Measurements from ENCODE around the gene MRPL51. TPM values are rescaled to one million over a fixed set of nuclear protein-coding genes. Genes with fewer than 3 reads are reported as not detected.

The MRPL51 gene
- total and polyA plus RNA-seq, 2 donors (not counting 1 experiment from before 2014, with no cell fraction given) = 18.6 to 72.6 TPM

DNA sequence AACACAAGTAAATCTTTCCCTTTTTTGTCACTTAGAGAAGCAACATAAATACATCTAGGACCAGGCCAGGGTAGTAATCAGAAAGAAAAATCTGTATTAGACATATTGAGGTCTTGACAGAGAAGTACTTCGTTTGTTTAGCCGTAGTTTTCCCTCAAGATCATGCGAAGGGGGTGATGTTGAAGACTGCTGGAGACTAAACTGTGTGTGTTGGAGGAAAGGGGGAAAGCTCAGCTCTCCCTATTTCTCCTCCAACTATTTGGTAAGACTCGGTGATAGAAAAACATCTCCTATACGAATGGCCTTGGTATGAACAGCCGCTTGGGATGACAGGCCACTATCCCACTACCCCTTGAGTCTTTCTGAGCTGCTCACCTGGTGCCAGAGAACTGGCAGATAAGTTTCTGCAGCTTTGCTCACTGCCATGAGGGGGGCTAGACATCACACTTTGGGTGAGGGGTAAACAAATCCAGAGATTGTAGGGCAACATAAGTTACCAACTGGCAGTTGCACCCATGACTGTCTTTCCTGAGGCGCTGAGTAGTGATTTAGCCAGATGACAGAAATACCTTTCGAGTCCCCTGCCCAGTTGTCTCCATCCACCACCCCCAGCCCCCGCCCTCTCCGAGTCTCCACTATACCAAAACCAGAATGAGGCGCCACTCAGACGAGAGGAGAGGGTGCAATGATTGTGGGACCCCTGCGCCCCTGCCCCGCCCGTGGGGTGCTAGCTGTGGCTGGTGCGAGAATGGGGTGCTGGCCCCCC, 23.3 kb downstream of the MRPL51 start:
- H3K9me3 ChIP-seq (ENCODE audit: control extremely low read depth in 1 of 3, control insufficient read depth in 2 of 3, insufficient read depth in 1 of 3, low read length in 2 of 3) = no peaks in the 10 kb centered on the region
- H4K20me1 ChIP-seq (ENCODE audit: control insufficient read depth, insufficient read depth, low read length, poor library complexity, severe bottlenecking) = peaks cover 19% of the 10 kb centered on the region
- peak overlapping the region; percentile 54 to 82 (median 75) for H3K4me3 ChIP-seq (ENCODE audit: control extremely low read depth in 1 of 5, extremely low read depth in 1 of 5, insufficient read depth in 1 of 5, low read depth in 2 of 5, low read length in 4 of 5)
- WGBS (ENCODE audit: insufficient coverage) = 1% methylated on average over 5 of the region's 16 CpGs
- H3K27ac ChIP-seq (ENCODE audit: low read length in 2 of 2) = peak overlapping the region; percentile 75 to 82
- Mint-ChIP-seq H3K4me1 (peaks cover 53% of the 10 kb centered on the region), H3K9me3 (ENCODE audit: insufficient read depth) (no peaks in the 10 kb centered on the region), H3K4me3 (peak overlapping the region; percentile 90), H3K27ac (peak overlapping the region; percentile 97), H3K27me3 (no peaks in the 10 kb centered on the region)
- POLR2A ChIA-PET = interaction anchor here (0.5 to 3.6 kb wide), 17 partner anchors 9 to 382 kb away, joined by 3 to 46 read pairs (median 6); partner anchors contain the start of genes CD27, GAPDH, MRPL51 and NCAPD2
- no peak for ATAC-seq (ENCODE audit: low read depth)
- DNase-seq = no peak
- peak overlapping the region; percentile 94 for H2AFZ ChIP-seq (ENCODE audit: insufficient read depth, low read depth, low read length, poor library complexity, severe bottlenecking)
- TF ChIP-seq EZH2 (IDR thresholded peaks at IDR 0.05; ENCODE audit: borderline replicate concordance, insufficient read depth, low read depth, low read length, poor library complexity, severe bottlenecking) = no peak
- TF ChIP-seq, protein P1, sequence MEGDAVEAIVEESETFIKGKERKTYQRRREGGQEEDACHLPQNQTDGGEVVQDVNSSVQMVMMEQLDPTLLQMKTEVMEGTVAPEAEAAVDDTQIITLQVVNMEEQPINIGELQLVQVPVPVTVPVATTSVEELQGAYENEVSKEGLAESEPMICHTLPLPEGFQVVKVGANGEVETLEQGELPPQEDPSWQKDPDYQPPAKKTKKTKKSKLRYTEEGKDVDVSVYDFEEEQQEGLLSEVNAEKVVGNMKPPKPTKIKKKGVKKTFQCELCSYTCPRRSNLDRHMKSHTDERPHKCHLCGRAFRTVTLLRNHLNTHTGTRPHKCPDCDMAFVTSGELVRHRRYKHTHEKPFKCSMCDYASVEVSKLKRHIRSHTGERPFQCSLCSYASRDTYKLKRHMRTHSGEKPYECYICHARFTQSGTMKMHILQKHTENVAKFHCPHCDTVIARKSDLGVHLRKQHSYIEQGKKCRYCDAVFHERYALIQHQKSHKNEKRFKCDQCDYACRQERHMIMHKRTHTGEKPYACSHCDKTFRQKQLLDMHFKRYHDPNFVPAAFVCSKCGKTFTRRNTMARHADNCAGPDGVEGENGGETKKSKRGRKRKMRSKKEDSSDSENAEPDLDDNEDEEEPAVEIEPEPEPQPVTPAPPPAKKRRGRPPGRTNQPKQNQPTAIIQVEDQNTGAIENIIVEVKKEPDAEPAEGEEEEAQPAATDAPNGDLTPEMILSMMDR (IDR thresholded peaks at IDR 0.05) = no peak
- intact Hi-C loops (cut with micrococcal nuclease) = loop anchor here (1.0 to 10.0 kb wide), 5 partner anchors 7 to 135 kb away; partner anchors contain the start of genes GAPDH, MRPL51 and NOP2
- peaks cover 1 to 15% of the 10 kb centered on the region in 2 experiments for H3K36me3 ChIP-seq (replicated peaks in 1 of 2; ENCODE audit: control extremely low read depth in 1 of 2, control insufficient read depth in 1 of 2, extremely low read depth in 1 of 2, insufficient read depth in 2 of 2, low read length in 1 of 2)
- peak overlapping the region; percentile 89 for H3K4me2 ChIP-seq (replicated peaks; ENCODE audit: low read depth, low read length, poor library complexity, severe bottlenecking)
- H3K4me1 ChIP-seq (ENCODE audit: control insufficient read depth in 2 of 2, insufficient read depth in 2 of 2, low read length in 2 of 2) = peaks cover 30 to 51% of the 10 kb centered on the region in 2 donors
- peak overlapping the region; percentile 82 for H3K9ac ChIP-seq (ENCODE audit: low read length)
- H3K27me3 ChIP-seq (replicated peaks in 1 of 4; ENCODE audit: control extremely low read depth in 1 of 4, control insufficient read depth in 3 of 4, insufficient read depth in 4 of 4, low read length in 3 of 4) = no peaks in the 10 kb centered on the region
- CTCF ChIA-PET = interaction anchor here (0.8 to 6.0 kb wide), 16 partner anchors 8 to 144 kb away, joined by 3 to 67 read pairs (median 4); partner anchors contain the start of genes CD27 and MRPL51
- peaks cover 43% of the 10 kb centered on the region for H3K79me2 ChIP-seq (ENCODE audit: control insufficient read depth, insufficient read depth, low read length)
